Thyroid gland (tissue), 4 donors: ENCODE data around the gene TIMM23.

Source experiments
- CTCF ChIP-seq, 6 experiments: fragments of 200-600 bp in 3 of 6; fragments of 450-650 bp in 3 of 6; sonication (generic) in 3 of 6; IDR thresholded peaks; one replicate each; pipeline ENCODE4 v1.5.1; 2016 to 2019; ENCODE audit warnings: antibody characterized with exemption in 6 of 6, mild to moderate bottlenecking in 2 of 6, inconsistent platforms in 1 of 6, moderate library complexity in 1 of 6
- POLR2A ChIP-seq, 2 donors: fragments of 450-650 bp; IDR thresholded peaks; one replicate each; pipeline ENCODE4 v1.6.1; 2017; ENCODE audit warnings: antibody characterized with exemption in 2 of 2, mild to moderate bottlenecking in 2 of 2, moderate library complexity in 1 of 2

- no peak for TF ChIP-seq POLR2A (IDR thresholded peaks at IDR 0.05)
- no peak for TF ChIP-seq CTCF (IDR thresholded peaks at IDR 0.05)
Measured at GRCh38 chr10:46000538-46000937, 28.2 kb downstream of the TIMM23 start.
